Natural killer cell (primary cell): Measurements from ENCODE around the gene DUSP22. TPM values are rescaled to one million over a fixed set of nuclear protein-coding genes. Genes with fewer than 3 reads are reported as not detected.

Source experiments
- ATAC-seq, 3 donors: fragments of 150-1000 bp in 2 of 3; fragments of 200-7000 bp in 1 of 3; cut with Tn5 transposase; 1 replicate in 1 of 3; 2 replicates in 2 of 3; pipeline ENCODE4 v1.10.0; 2021; ENCODE audit warnings: mild to moderate bottlenecking in 2 of 3, moderate library complexity in 2 of 3
- DNase-seq, 2 donors: peaks; one replicate each; pipeline versions ENCODE4 v3.0.0 to v3.0.0-alpha.2; 2013 to 2021; ENCODE audit warnings: mixed read lengths in 1 of 2
- H3K27ac ChIP-seq: one replicate; pipeline ENCODE4 v1.5.1; 2013; ENCODE audit warnings: mild to moderate bottlenecking, low read length
- H3K27me3 ChIP-seq: one replicate; pipeline ENCODE4 v1.6.1; 2013; ENCODE audit warnings: low read length; ENCODE audit not compliant: control insufficient read depth, insufficient read depth
- H3K36me3 ChIP-seq: one replicate; pipeline ENCODE4 v1.6.1; 2013; ENCODE audit warnings: low read length; ENCODE audit not compliant: control insufficient read depth, insufficient read depth
- H3K4me1 ChIP-seq: one replicate; pipeline ENCODE4 v1.6.1; 2013; ENCODE audit warnings: low read length; ENCODE audit not compliant: control insufficient read depth, insufficient read depth
- H3K4me3 ChIP-seq: one replicate; pipeline ENCODE4 v1.5.1; 2013; ENCODE audit warnings: low read length
- H3K9me3 ChIP-seq: one replicate; pipeline ENCODE4 v1.6.1; 2013; ENCODE audit warnings: low read length; ENCODE audit not compliant: control insufficient read depth, insufficient read depth
- H3K27ac Mint-ChIP-seq, 2 donors: one replicate each; pipeline ENCODE4 v1.8.0; 2022; ENCODE audit warnings: mild to moderate bottlenecking in 2 of 2, mixed read lengths in 2 of 2, moderate library complexity in 1 of 2
- H3K27me3 Mint-ChIP-seq, 2 donors: one replicate each; pipeline ENCODE4 v1.8.0; 2022; ENCODE audit warnings: low read depth in 2 of 2, mixed read lengths in 2 of 2
- H3K36me3 Mint-ChIP-seq: one replicate; pipeline ENCODE4 v1.8.0; 2022; ENCODE audit warnings: mixed read lengths
- H3K4me1 Mint-ChIP-seq, 2 donors: one replicate each; pipeline ENCODE4 v1.8.0; 2022; ENCODE audit warnings: mixed read lengths in 2 of 2
- H3K4me3 Mint-ChIP-seq: one replicate; pipeline ENCODE4 v1.8.0; 2022; ENCODE audit warnings: mild to moderate bottlenecking, moderate library complexity, mixed read lengths
- H3K9me3 Mint-ChIP-seq, 2 donors: one replicate each; pipeline ENCODE4 v1.8.0; 2022; ENCODE audit warnings: mixed read lengths in 2 of 2
- WGBS: methylation state at CpG from one replicate; pipeline ENCODE4 v1.1.7; 2013; ENCODE audit warnings: missing lambda C conversion rate; ENCODE audit not compliant: insufficient coverage; 5-methylcytosine and 5-hydroxymethylcytosine counted together
- intact Hi-C: fragments of 100-400 bp; cut with micrococcal nuclease; formaldehyde crosslinking; loops from one replicate; pipeline ENCODE4 v1.14.2; 2022
- total RNA-seq, 4 donors: library from RNA; stranded (reverse); fragments of 120-200 nt in 1 of 4; gene quantifications; one replicate each; pipeline versions ENCODE4 v1.2.3 to v1.2.4, GENCODE V29; 2013 to 2022
- TF ChIP-seq, protein P1 (sequence below): fragments of 200-600 bp; IDR thresholded peaks from one replicate; pipeline ENCODE4 v1.8.0; 2022; ENCODE audit warnings: antibody characterized with exemption

Gene DUSP22
- total RNA-seq, 3 donors from 2014 or later (not counting 1 experiment from before 2014, with no cell fraction given) = 50.4 to 61.5 (median 56.6) TPM

DNA sequence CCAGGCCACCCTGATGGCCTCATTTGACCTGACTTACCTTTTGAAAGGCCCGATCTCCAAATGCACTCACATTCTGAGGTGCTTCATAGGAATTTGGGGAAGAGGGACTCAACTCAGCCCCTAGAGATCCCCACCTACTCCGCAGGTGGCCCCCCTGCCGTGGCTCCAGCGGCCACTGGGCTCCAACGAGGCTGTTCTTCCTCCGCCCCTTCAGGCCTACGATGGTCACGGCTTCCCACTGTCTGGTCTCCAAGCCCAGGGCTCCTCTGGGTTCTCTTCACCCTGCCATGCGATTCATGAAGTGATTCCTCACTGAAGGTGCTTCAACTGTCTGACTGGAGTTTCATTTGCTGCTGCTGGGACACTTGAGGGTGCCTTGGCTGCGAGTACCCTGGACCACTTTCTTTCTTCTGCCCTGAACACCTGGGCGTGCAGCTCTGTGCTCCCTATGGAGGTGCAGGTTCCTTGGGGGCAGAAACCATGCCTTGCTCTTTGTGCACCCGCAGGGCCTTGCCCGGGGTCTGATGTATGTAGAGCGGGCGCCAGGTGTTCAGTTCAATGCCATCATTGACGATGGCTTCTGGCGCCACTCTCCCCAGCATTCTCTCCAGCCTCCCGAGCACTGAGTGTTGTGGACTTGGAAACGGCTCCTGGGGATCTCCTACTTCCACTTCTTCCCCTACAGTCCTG, 10.0 kb upstream of the DUSP22 start:
- Histone ChIP-seq H3K4me3 (no peak overlapping the region), H3K27me3 (no peaks in the 10 kb centered on the region), H3K36me3 (peaks cover 2% of the 10 kb centered on the region), H3K9me3 (peaks cover 4% of the 10 kb centered on the region), H3K27ac (no peak overlapping the region), H3K4me1 (peaks cover 15% of the 10 kb centered on the region)
- Mint-ChIP-seq H3K36me3 (no peaks in the 10 kb centered on the region), H3K27ac (no peak overlapping the region), H3K27me3 (peaks cover 0 to 6% of the 10 kb centered on the region in 2 donors), H3K4me1 (peaks cover 0 to 10% of the 10 kb centered on the region in 2 donors), H3K4me3 (no peak overlapping the region), H3K9me3 (no peaks in the 10 kb centered on the region)
- WGBS = 96% methylated on average over 19 of the region's 19 CpGs
- no peak for DNase-seq
- intact Hi-C loops = no loop called here
- TF ChIP-seq, protein P1, sequence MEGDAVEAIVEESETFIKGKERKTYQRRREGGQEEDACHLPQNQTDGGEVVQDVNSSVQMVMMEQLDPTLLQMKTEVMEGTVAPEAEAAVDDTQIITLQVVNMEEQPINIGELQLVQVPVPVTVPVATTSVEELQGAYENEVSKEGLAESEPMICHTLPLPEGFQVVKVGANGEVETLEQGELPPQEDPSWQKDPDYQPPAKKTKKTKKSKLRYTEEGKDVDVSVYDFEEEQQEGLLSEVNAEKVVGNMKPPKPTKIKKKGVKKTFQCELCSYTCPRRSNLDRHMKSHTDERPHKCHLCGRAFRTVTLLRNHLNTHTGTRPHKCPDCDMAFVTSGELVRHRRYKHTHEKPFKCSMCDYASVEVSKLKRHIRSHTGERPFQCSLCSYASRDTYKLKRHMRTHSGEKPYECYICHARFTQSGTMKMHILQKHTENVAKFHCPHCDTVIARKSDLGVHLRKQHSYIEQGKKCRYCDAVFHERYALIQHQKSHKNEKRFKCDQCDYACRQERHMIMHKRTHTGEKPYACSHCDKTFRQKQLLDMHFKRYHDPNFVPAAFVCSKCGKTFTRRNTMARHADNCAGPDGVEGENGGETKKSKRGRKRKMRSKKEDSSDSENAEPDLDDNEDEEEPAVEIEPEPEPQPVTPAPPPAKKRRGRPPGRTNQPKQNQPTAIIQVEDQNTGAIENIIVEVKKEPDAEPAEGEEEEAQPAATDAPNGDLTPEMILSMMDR = no peak
- ATAC-seq = no peak

DNA sequence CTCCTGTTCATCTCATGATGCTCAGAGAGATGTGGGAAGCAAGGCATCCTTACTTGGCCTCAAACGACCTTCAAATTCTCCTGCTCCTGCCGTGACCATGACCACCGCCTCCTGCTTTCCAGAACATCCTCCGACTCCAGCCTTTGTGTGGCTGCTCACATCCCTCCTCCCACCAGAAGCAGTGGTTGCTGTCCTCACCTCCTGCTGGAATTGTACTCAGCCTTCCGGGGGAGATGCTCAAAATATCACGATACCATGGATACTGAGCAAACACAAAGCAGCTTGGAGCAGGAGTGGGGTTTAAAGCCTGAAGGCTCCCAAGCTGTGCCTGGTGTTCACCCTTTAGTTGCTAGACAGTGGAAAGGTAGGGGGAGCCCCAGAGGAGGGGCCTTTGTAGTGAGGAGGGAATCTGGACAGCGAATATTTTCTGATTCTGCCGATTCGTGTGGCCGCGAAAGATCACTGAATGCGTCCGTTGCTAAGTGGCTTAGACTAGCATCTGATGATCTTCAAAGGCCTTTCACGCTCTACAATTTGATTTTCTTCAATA, 9.3 kb upstream of the DUSP22 start:
- 96% methylated on average over 14 of the region's 14 CpGs for WGBS
- H3K9me3 Mint-ChIP-seq = no peaks in the 10 kb centered on the region
- Histone ChIP-seq H3K36me3 (peaks cover 2% of the 10 kb centered on the region), H3K27ac (no peak overlapping the region), H3K4me1 (peaks cover 15% of the 10 kb centered on the region), H3K27me3 (no peaks in the 10 kb centered on the region), H3K4me3 (no peak overlapping the region), H3K9me3 (peaks cover 4% of the 10 kb centered on the region)
- DNase-seq (no peak), ATAC-seq (no peak)
- H3K27ac Mint-ChIP-seq = no peak overlapping the region
- peaks cover 0 to 10% of the 10 kb centered on the region in 2 donors for H3K4me1 Mint-ChIP-seq
- TF ChIP-seq, protein P1 = no peak
- intact Hi-C loops = no loop called here
- H3K36me3 Mint-ChIP-seq = no peaks in the 10 kb centered on the region
- H3K27me3 Mint-ChIP-seq = peaks cover 0 to 6% of the 10 kb centered on the region in 2 donors
- H3K4me3 Mint-ChIP-seq = no peak overlapping the region

DNA sequence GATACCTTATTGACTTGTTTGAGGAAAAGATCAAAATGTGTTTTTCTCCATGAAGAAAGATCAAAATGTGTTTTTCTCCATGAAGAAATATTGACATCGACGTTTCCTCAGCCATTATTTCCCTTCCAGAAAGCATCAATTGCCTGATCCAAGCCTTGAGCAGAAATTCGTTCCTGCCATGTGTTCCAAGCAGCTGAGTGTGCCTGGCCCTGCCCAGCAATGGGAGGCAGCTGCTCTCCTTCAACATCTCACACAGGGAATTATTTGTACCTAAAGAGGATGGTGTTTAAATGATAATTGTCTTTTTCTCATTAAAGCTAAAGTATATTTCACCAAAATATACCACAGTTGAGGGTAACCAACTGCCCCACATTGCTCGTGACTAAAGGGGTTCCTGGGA, 7.8 kb upstream of the DUSP22 start:
- Histone ChIP-seq H3K27me3 (no peaks in the 10 kb centered on the region), H3K36me3 (peaks cover 2% of the 10 kb centered on the region), H3K27ac (no peak overlapping the region), H3K4me3 (no peak overlapping the region), H3K9me3 (peaks cover 4% of the 10 kb centered on the region), H3K4me1 (peaks cover 19% of the 10 kb centered on the region)
- Mint-ChIP-seq H3K36me3 (no peaks in the 10 kb centered on the region), H3K9me3 (no peaks in the 10 kb centered on the region), H3K27ac (no peak overlapping the region), H3K4me3 (no peak overlapping the region), H3K27me3 (peaks cover 0 to 6% of the 10 kb centered on the region in 2 donors), H3K4me1 (peaks cover 0 to 10% of the 10 kb centered on the region in 2 donors)
- no peak for ATAC-seq
- intact Hi-C loops = no loop called here
- TF ChIP-seq, protein P1 = no peak
- DNase-seq = no peak
- WGBS = 91% methylated on average over 4 of the region's 4 CpGs
